NCI-H524 treated with DMSO at 0.1 percent for 48 hours (cell line): ENCODE results near the gene PLTP.
A peak's percentile ranks its signal among the peaks of the same experiment; 100 is the strongest.
"Not testable (repeated sequence)": the region's sequence is repeated elsewhere in the genome, so short reads cannot be mapped to it uniquely, and the experiment has no call there.

Experiments
- DNase-seq: peaks from one replicate; lab custom pipeline; 2025; lab: John Stamatoyannopoulos, UW

The PLTP gene

GRCh38 chr20:45874104-45874481 lies 37.9 kb downstream of the PLTP start:
- not testable (repeated sequence) for DNase-seq

- DNase-seq, result no peak
Observed at GRCh38 chr20:45873409-45874103, 38.4 kb downstream of the PLTP start.

GRCh38 chr20:45872626-45873025 lies 39.3 kb downstream of the PLTP start:
- DNase-seq, result no peak

- no peak for DNase-seq
Observed at GRCh38 chr20:45867819-45868176, 44.2 kb downstream of the PLTP start.

- DNase-seq, result no peak
Observed at GRCh38 chr20:45867136-45867818, 44.7 kb downstream of the PLTP start.

- no peak for DNase-seq
Observed at GRCh38 chr20:45866454-45866853, 45.5 kb downstream of the PLTP start.

GRCh38 chr20:45863543-45864470 lies 48.1 kb downstream of the PLTP start:
- no peak for DNase-seq

- no peak for DNase-seq
Observed at GRCh38 chr20:45861221-45862075, 50.5 kb downstream of the PLTP start.

- DNase-seq, result no peak
Observed at GRCh38 chr20:45860560-45861220, 51.3 kb downstream of the PLTP start.

GRCh38 chr20:45859916-45860315 lies 52.0 kb downstream of the PLTP start:
- DNase-seq, result no peak

GRCh38 chr20:45857882-45858216 lies 54.1 kb downstream of the PLTP start:
- DNase-seq, result no peak

- peak; percentile 96 for DNase-seq
Observed at GRCh38 chr20:45857114-45857881, 54.7 kb downstream of the PLTP start, which contains the start of the genes ACOT8 and ZSWIM3. TSS of gene ACOT8 (minus strand) at chr20:45857392. CDS start at chr20:45857315, 77 bp downstream. TSS of gene ZSWIM3 (plus strand) at chr20:45857614. CDS start at chr20:45857826, 212 bp downstream.

GRCh38 chr20:45853484-45853883 lies 58.5 kb downstream of the PLTP start:
- DNase-seq, result no peak

GRCh38 chr20:45852326-45852725 lies 59.6 kb downstream of the PLTP start:
- DNase-seq, result no peak

GRCh38 chr20:45851501-45851900 lies 60.5 kb downstream of the PLTP start:
- no peak for DNase-seq

GRCh38 chr20:45850926-45851325 lies 61.0 kb downstream of the PLTP start:
- no peak for DNase-seq

- no peak for DNase-seq
Observed at GRCh38 chr20:45850238-45850637, 61.7 kb downstream of the PLTP start.

GRCh38 chr20:45848969-45849582 lies 62.9 kb downstream of the PLTP start:
- no peak for DNase-seq
